Endothelial cell of umbilical vein (primary cell): Measurements from ENCODE around the gene BMPR2. TPM values are rescaled to one million over a fixed set of nuclear protein-coding genes. Genes with fewer than 3 reads are reported as not detected.

Experiments used
- BruUV-seq: library from RNA; stranded (reverse); fragments of 400-500 nt; replicated peaks from 2 replicates; lab custom pipeline; 2021; lab: Mats Ljungman, UMichigan
- CTCF ChIA-PET: fragments of 300-600, 350-600 bp; sonication (Branson Sonifier 250); formaldehyde crosslinking; loops from one replicate; lab custom pipeline; 2021; ENCODE audit warnings: antibody characterized with exemption, inconsistent platforms; lab: Charles Lee
- POLR2A ChIA-PET: fragments of 300-600, 350-600 bp; sonication (Branson Sonifier 250); formaldehyde crosslinking; loops from one replicate; lab custom pipeline; 2021; ENCODE audit warnings: antibody characterized with exemption, inconsistent platforms; lab: Charles Lee
- DNase-seq: peaks from one replicate; pipeline ENCODE4 v3.0.0-alpha.2; 2011; ENCODE audit warnings: low read depth, low spot score
- FAIRE-seq: peaks from 2 replicates; lab custom pipeline; 2011; peaks lifted over from hg19 to GRCh38; lab: Jason Lieb, UNC
- H2AFZ ChIP-seq: 2 replicates; pipeline ENCODE4 v1.6.0; 2012; ENCODE audit warnings: low read depth, low read length, control low read depth, inconsistent platforms
- H3K27ac ChIP-seq: 2 replicates; pipeline ENCODE4 v1.5.1; 2011; ENCODE audit warnings: low read depth, mild to moderate bottlenecking, control low read depth, low read length, moderate library complexity; ENCODE audit not compliant: insufficient read depth
- H3K27me3 ChIP-seq, 2 experiments: 2 replicates each; pipeline versions ENCODE4 v1.6.0 to v1.6.1; 2011; ENCODE audit warnings: low read length in 2 of 2, mixed read lengths in 1 of 2; ENCODE audit not compliant: control insufficient read depth in 2 of 2, insufficient read depth in 2 of 2
- H3K36me3 ChIP-seq, 2 experiments: 2 replicates in 1 of 2; 3 replicates in 1 of 2; pipeline ENCODE4 v1.5.1; 2011; ENCODE audit warnings: low read length in 2 of 2, mild to moderate bottlenecking in 1 of 2, moderate library complexity in 1 of 2; ENCODE audit not compliant: control insufficient read depth in 2 of 2, insufficient read depth in 2 of 2; ENCODE audit errors: extremely low read depth in 1 of 2
- H3K4me1 ChIP-seq: 3 replicates; pipeline ENCODE4 v1.5.1; 2011; ENCODE audit warnings: mild to moderate bottlenecking, low read length; ENCODE audit not compliant: control insufficient read depth, insufficient read depth; ENCODE audit errors: extremely low read depth
- H3K4me2 ChIP-seq: 2 replicates; pipeline ENCODE4 v1.6.1; 2011; ENCODE audit warnings: low read length, control low read depth, mixed read lengths; ENCODE audit not compliant: insufficient read depth
- H3K4me3 ChIP-seq, 3 experiments: fragments of 200-600 bp in 1 of 3; sonication (generic), shearing (Covaris generic) in 1 of 3; replicated peaks in 1 of 3; 2 replicates each; pipeline ENCODE4 v1.5.1; 2011 to 2016; ENCODE audit warnings: control low read depth in 3 of 3, low read length in 3 of 3, mild to moderate bottlenecking in 2 of 3, inconsistent platforms in 1 of 3, low read depth in 1 of 3, moderate library complexity in 1 of 3; ENCODE audit not compliant: insufficient read depth in 1 of 3
- H3K79me2 ChIP-seq: 2 replicates; pipeline ENCODE4 v1.6.0; 2012; ENCODE audit warnings: low read length, inconsistent platforms; ENCODE audit not compliant: control insufficient read depth, insufficient read depth
- H3K9ac ChIP-seq: replicated peaks from 2 replicates; pipeline ENCODE3; 2011; ENCODE audit warnings: low read length, control low read depth; ENCODE audit not compliant: insufficient read depth; ENCODE audit errors: extremely low read depth
- H3K9me1 ChIP-seq: replicated peaks from 3 replicates; pipeline ENCODE4 v1.6.0; 2011; ENCODE audit warnings: mild to moderate bottlenecking, low read length; ENCODE audit not compliant: control insufficient read depth, insufficient read depth; ENCODE audit errors: extremely low read depth
- H3K9me3 ChIP-seq: replicated peaks from 2 replicates; pipeline ENCODE4 v1.5.1; 2012; ENCODE audit warnings: low read length, inconsistent platforms; ENCODE audit not compliant: control insufficient read depth, insufficient read depth
- H4K20me1 ChIP-seq: replicated peaks from 2 replicates; pipeline ENCODE3; 2011; ENCODE audit warnings: mild to moderate bottlenecking, low read length; ENCODE audit not compliant: control insufficient read depth, insufficient read depth; ENCODE audit errors: extremely low read depth
- CTCF ChIP-seq, 2 donors: IDR thresholded peaks; 1 replicate in 1 of 2; 2 replicates in 1 of 2; pipeline ENCODE4 v1.5.1; 2011; ENCODE audit warnings: low read length in 2 of 2, mild to moderate bottlenecking in 2 of 2, moderate library complexity in 2 of 2, control low read depth in 1 of 2, inconsistent platforms in 1 of 2, low read depth in 1 of 2; ENCODE audit not compliant: insufficient read depth in 1 of 2; ENCODE audit errors: extremely low read depth in 1 of 2
- EZH2 ChIP-seq: IDR thresholded peaks from 2 replicates; pipeline ENCODE4 v1.6.1; 2012; ENCODE audit warnings: borderline replicate concordance, low read depth, mild to moderate bottlenecking, moderate library complexity, low read length, inconsistent platforms; ENCODE audit not compliant: severe bottlenecking
- FOS ChIP-seq: IDR thresholded peaks from 2 replicates; pipeline ENCODE4 v1.6.1; 2011; ENCODE audit warnings: mild to moderate bottlenecking, low read length, moderate library complexity, borderline replicate concordance; ENCODE audit not compliant: insufficient read depth
- GATA2 ChIP-seq: IDR thresholded peaks from 2 replicates; pipeline ENCODE4 v1.7.0; 2011; ENCODE audit warnings: low read depth, mild to moderate bottlenecking, moderate library complexity, mixed read lengths, low read length; ENCODE audit not compliant: insufficient read length, insufficient read depth
- JUN ChIP-seq: IDR thresholded peaks from 2 replicates; pipeline ENCODE4 v1.6.1; 2011; ENCODE audit warnings: borderline replicate concordance, low read depth; ENCODE audit not compliant: insufficient read length, insufficient read depth
- MAX ChIP-seq: IDR thresholded peaks from 2 replicates; pipeline ENCODE4 v1.6.1; 2011; ENCODE audit not compliant: insufficient read depth, insufficient read length
- MYC ChIP-seq: IDR thresholded peaks from one replicate; pipeline ENCODE4 v1.6.1; 2011; ENCODE audit warnings: mild to moderate bottlenecking, low read depth, low read length
- POLR2A ChIP-seq: IDR thresholded peaks from 2 replicates; pipeline ENCODE4 v1.6.1; 2012; ENCODE audit warnings: low read depth, mild to moderate bottlenecking, control low read depth, low read length
- POLR2AphosphoS5 ChIP-seq: IDR thresholded peaks from 2 replicates; pipeline ENCODE4 v1.6.1; 2012; ENCODE audit warnings: low read depth, mild to moderate bottlenecking, control low read depth, low read length, moderate library complexity; ENCODE audit not compliant: insufficient read depth
- dilution Hi-C: fragments of 300-500 bp; cut with MboI; formaldehyde crosslinking; loops from one replicate; pipeline ENCODE4 v1.15.0; 2019; ENCODE audit warnings: low sequenced_read_pairs; ENCODE audit not compliant: extremely low pct_ligation_motif_present
- intact Hi-C: fragments of 100-400 bp; cut with micrococcal nuclease; formaldehyde crosslinking; loops from one replicate; pipeline ENCODE4 v1.10.0; 2022
- polyA plus RNA-seq, 4 experiments: library from polyadenylated mRNA; depleted of rRNA in 3 of 4; stranded (reverse) in 3 of 4; unstranded in 1 of 4; fragments of >200 nt; gene quantifications; 2 replicates each; pipeline versions ENCODE4 v1.2.1 to v1.2.3, GENCODE V29; 2011 to 2012; ENCODE audit warnings: missing spikeins in 1 of 4
- total RNA-seq: library from RNA; stranded (reverse); gene quantifications from 2 replicates; pipeline ENCODE4 v1.2.3, GENCODE V29; 2021

BMPR2 gene
- total and polyA plus RNA-seq, 2 donors (not counting 3 experiments of a cell fraction or from before 2014, with no cell fraction given) = 35.8 to 113 TPM

- TF ChIP-seq CTCF (IDR thresholded peaks at IDR 0.05; ENCODE audit: extremely low read depth in 1 of 2, insufficient read depth in 1 of 2, low read depth in 1 of 2, low read length in 2 of 2) = no peak
- TF ChIP-seq MAX = no peak
- TF ChIP-seq POLR2AphosphoS5 = no peak
- TF ChIP-seq POLR2A = no peak
- TF ChIP-seq FOS = no peak
- TF ChIP-seq JUN = no peak
- TF ChIP-seq MYC = no peak
- TF ChIP-seq EZH2 = no peak
- TF ChIP-seq GATA2 = no peak
- H3K27ac ChIP-seq = no peak overlapping the region
- intact Hi-C loops = no loop called here
- dilution Hi-C loops = no loop called here
- no peak overlapping the region for H3K9ac ChIP-seq
- no peak overlapping the region for H3K4me2 ChIP-seq
- H3K36me3 ChIP-seq = peaks cover 0 to 6% of the 10 kb centered on the region in 2 experiments
- POLR2A ChIA-PET = no interaction called here
- H3K79me2 ChIP-seq = peaks cover 4% of the 10 kb centered on the region
- no peaks in the 10 kb centered on the region for H4K20me1 ChIP-seq
- no peaks in the 10 kb centered on the region for H3K27me3 ChIP-seq
- CTCF ChIA-PET = interaction anchor here (0.7 kb wide), 1 partner anchor 1071 kb away, joined by 3 read pairs; no protein-coding TSS in a partner anchor
- DNase-seq = peak; percentile 23
- H2AFZ ChIP-seq = no peak overlapping the region
- no peaks in the 10 kb centered on the region for H3K9me3 ChIP-seq
- no peak overlapping the region for H3K4me3 ChIP-seq
- FAIRE-seq = no peak
- no peaks in the 10 kb centered on the region for H3K4me1 ChIP-seq
- no TSS peak for BruUV-seq
- no peaks in the 10 kb centered on the region for H3K9me1 ChIP-seq
Measured at GRCh38 chr2:202541137-202541536, 165.0 kb downstream of the BMPR2 start.
